Measurements from ENCODE around the gene ZGRF1.

- TF ChIP-seq ZBTB4 (CRISPR knock-in tag; IDR thresholded peaks at IDR 0.05) (no peak), CTCF (IDR thresholded peaks at IDR 0.05 in 2 of 3, conservative IDR thresholded peaks at IDR 0.05 in 1 of 3; ENCODE audit: control insufficient read depth in 2 of 3, extremely low read depth in 1 of 3, insufficient read depth in 1 of 3, low read depth in 3 of 3, low read length in 3 of 3) (no peak)
Measured at GRCh38 chr4:112651641-112652040, 14.9 kb upstream of the ZGRF1 start.

Measured in GM12878 (cell line).